CD4-positive, alpha-beta T cell treated with Interleukin-12 subunit alpha and Interleukin-12 subunit beta, for 1 hour (primary cell): ENCODE results near the gene HDGF.

ENCODE experiments used
- DNase-seq: peaks from one replicate; pipeline ENCODE4 v3.0.0-alpha.2; 2020

The HDGF gene

GRCh38 chr1:156693848-156694689 lies 57.4 kb downstream of the HDGF start:
- DNase-seq, result no peak

GRCh38 chr1:156692925-156693847 lies 58.3 kb downstream of the HDGF start:
- DNase-seq, result no peak

GRCh38 chr1:156692441-156692924 lies 59.0 kb downstream of the HDGF start:
- no peak for DNase-seq
